ENCODE data around the gene EIF3A.
"Not testable (repeated sequence)": the region's sequence is repeated elsewhere in the genome, so short reads cannot be mapped to it uniquely, and the experiment has no call there.

Gene EIF3A

DNA sequence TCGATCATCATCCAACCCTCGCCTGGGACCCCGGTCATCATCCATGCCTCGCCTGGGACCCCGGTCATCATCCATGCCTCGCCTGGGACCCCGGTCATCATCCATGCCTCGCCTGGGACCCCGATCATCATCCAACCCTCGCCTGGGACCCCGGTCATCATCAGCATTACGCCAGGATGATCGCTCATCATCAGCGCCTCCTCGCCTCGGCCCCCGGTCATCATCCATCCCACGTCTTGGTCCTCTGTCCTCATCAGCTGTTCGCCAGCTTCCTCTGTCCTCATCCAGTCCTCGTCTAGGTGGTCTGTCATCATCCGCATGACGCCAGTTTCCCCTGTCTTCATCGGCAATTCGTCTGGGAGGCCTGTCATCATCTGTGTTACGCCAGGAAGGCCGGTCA, 38.4 kb downstream of the EIF3A start:
- DNase-seq: no peak

- DNase-seq: no peak
These were observed 39.3 kb downstream of the EIF3A start for GRCh38 chr10:119041326-119041725.

- no peak for DNase-seq
These were observed 41.5 kb downstream of the EIF3A start for GRCh38 chr10:119039161-119039560.

DNA sequence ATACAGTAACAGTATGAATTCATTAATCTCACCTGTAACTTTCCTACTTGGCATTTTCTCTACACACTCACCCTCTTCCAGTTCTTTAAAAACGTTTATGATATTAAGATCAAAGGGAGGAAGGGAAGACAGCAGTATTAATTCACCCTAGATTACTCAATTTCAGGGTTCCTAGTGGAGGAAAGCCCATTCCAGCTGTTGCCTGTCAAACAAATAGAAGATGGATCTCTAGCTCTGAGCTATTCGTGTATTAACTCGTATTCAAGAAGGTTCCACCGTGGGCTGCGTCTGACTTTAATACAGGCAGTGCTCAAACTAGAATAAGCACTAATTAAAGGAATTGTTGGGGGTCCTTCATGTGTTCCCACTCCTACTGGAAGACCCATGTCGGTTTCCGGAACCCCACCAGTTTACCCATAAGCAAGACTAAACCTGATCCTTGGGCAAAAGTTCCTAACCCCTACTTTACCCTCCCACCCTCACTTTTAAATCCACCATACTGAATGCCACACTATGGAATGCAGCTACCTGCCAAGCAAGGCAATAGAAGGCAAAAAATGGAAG, 49.0 kb downstream of the EIF3A start:
- no peak for DNase-seq

DNA sequence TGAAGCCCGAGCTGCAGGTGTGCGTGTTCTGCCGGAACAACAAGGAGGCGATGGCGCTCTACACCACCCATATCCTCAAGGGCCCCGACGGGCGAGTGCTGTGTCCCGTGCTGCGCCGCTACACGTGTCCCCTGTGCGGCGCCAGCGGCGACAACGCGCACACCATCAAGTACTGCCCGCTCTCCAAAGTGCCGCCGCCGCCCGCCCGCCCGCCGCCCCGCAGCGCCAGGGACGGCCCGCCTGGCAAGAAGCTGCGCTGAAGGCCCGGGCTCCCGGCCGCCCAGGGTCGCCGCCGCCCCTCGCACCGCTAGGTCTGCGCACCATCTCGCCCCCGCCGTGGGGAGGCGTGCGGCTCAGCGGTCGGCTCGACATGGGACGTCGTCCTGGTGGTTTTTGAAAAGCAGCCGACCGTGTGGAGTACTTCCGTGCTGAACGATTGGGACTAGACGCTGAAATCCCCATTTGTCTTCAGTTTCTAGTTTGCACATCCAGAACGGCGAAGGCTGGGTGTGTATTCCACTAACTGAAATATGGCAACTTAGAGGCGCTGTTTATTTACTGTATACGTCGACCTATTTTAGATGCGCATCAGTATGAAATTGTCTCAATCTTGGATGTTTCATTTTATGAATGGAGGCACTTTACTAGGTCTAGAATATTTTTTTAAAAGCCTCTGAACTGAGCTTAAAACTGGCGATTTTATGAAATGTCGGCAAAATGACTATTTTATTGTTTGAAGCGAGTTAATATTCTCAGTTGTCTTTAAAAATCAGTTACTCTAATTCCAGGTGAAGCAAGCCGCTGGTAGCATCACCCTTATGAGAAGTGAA, 50.0 kb downstream of the EIF3A start:
- no peak for DNase-seq

DNA sequence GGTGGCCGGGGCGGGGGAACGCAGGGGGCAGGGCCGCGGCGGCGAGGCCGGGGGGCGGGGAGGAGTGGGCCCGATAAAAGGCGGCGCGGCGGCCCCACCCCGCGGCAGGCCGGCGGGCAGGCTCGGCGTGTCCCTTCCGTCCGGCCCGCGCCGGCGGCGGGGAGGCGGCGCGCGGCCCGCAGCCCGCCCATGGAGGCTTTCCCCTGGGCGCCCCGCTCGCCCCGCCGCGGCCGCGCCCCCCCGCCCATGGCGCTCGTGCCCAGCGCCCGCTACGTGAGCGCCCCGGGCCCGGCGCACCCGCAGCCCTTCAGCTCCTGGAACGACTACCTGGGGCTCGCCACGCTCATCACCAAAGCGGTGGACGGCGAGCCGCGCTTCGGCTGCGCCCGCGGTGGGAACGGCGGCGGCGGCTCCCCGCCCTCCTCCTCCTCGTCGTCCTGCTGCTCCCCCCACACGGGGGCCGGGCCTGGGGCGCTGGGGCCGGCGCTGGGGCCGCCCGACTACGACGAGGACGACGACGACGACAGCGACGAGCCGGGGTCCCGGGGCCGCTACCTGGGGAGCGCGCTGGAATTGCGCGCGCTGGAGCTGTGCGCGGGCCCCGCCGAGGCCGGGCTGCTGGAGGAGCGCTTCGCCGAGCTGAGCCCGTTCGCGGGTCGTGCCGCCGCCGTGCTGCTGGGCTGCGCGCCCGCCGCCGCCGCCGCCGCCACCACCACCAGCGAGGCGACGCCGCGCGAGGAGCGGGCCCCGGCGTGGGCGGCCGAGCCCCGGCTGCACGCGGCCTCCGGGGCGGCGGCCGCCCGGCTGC, 50.8 kb downstream of the EIF3A start, which contains the start of gene NANOS1:
TSS of gene NANOS1 (plus strand) at position 102 of the 808 bp plus-strand sequence. CDS start at position 190, 88 bp downstream.
- DNase-seq: no peak

DNA sequence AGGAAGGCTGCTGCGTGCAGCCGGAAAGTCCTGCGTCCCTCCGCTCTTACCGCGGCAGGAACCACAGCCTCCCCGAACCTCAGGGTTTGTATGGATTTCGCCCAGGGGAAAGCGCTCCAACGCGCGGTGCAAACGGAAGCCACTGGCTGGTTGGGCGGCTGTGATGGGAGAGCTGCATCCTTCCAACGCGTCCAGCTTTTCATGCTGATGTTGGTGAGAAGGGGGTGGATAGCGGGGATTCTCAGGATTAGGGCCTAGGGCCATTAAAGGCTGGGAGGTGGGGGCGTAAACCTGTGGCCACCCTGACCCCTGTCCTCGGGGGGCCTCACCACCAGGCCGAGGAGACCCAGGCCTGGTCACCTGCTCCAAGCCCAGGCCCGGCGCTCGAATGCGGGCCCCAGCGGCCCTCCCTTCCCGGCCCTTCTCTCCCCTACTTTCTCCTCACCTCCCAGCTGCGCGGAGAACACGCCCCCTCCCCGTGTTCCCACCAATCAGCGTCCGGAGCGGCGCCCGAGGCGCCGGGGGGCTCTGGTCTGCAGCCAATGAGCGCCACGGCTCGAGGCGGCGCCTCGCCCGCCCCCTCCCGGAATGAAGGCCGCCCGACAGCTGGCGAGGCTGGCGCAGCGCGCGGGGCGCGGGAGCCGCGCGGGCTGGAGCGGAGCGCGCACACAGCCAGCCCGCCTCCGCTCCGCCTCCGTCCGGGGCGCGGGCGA, 51.6 kb downstream of the EIF3A start:
- peak; percentile 58 for DNase-seq

- not testable (repeated sequence) for DNase-seq
These were observed 52.1 kb downstream of the EIF3A start for GRCh38 chr10:119028445-119028899.

DNA sequence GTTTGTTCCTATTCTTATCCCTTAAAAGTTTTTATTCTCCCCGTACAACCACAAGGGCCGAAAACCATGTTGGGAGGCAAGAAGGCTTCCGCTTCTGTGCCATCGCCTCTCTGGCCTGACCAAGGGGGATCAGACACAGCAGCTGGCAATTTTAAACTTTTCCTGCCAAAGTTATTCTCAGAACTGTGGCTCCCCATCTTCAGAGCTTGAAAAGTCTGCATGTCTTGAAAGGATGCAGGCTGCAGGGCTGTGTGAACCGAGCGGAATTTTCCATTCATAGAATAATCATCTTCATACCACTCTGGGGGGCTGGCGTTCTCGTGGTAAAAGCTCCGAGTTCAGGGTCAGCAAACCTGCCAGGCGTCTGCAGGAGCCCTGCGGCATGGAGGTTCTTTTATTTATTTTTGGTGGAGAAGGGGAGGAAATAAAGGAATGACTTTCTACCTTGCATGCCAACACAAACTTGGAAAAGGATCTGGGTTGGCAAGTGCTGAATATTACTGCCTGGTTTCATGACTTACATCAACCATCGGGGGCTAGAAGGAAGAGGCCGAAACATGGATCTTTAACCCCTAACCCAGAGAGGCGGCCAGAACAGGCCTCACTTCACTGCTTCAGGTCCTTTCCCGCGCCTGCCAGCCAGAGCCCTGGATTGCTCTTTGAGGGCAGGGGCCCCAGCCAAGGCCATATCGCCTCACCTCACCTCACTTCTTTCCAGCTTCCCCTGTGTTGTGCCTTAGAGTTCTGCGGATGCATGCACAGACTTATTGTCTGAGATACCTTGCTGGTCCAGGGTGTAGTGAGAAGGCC, 54.1 kb downstream of the EIF3A start:
- no peak for DNase-seq

GRCh38 chr10:119025776-119026175, 54.8 kb downstream of the EIF3A start:
- DNase-seq: no peak

- no peak for DNase-seq
These were observed 55.3 kb downstream of the EIF3A start for GRCh38 chr10:119025336-119025735.

- DNase-seq: no peak
These were observed 55.7 kb downstream of the EIF3A start for GRCh38 chr10:119024882-119025281.

GRCh38 chr10:119023553-119023868, 57.1 kb downstream of the EIF3A start:
- no peak for DNase-seq

DNA sequence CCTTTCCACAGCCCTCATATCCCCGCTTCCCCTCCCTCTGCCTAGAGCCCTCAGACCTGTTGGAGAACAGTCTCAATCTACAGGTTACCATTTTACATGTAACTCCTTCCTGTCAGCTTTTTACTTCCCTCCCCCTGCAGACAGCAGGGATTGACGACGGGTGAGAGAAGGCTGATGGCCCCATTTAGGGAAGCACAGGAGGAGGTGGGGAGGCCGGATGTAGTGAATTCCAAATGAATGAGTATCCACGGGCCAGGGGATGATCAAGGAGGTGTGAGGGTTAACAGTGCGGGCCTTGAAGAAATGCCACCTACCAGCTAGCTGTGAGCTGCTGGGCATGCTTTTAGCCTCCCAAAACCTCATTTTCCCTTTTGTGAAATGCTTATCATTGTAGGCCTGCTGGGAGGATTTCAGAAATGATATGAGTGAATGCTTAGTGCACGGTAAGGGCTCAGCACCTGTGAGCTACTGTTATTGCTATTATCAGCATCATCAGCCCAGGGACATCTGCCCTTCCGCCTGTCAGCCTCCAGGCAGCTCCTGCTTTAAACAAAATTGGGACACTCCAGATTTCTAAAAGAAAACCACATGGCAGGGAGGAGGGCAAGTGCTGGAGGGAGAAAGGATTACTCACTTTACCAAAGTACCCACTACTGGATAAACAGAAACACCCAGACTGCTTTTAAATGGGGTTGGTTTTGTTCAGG, 57.6 kb downstream of the EIF3A start:
- no peak for DNase-seq

- no peak for DNase-seq
These were observed 60.0 kb downstream of the EIF3A start for GRCh38 chr10:119020627-119020946.

DNA sequence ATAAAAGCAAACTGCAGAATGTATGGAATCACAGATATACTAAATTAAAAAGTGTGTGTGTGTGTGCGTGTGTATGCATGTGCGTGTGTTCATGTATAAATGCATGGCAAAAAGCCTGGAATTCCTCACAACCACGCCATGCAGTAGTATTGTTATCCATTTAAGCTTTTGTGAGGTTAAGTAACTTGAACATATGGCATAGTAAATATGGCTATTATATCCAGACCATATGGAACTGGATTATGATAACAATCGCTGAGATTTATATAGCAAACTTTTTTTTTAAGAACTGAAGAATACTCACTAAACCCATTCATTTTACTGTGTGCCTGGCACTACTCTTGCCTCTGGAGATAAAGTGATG, 73.4 kb downstream of the EIF3A start:
- no peak for DNase-seq

- no peak for DNase-seq
These were observed 74.0 kb downstream of the EIF3A start for GRCh38 chr10:119006451-119007210.

DNA sequence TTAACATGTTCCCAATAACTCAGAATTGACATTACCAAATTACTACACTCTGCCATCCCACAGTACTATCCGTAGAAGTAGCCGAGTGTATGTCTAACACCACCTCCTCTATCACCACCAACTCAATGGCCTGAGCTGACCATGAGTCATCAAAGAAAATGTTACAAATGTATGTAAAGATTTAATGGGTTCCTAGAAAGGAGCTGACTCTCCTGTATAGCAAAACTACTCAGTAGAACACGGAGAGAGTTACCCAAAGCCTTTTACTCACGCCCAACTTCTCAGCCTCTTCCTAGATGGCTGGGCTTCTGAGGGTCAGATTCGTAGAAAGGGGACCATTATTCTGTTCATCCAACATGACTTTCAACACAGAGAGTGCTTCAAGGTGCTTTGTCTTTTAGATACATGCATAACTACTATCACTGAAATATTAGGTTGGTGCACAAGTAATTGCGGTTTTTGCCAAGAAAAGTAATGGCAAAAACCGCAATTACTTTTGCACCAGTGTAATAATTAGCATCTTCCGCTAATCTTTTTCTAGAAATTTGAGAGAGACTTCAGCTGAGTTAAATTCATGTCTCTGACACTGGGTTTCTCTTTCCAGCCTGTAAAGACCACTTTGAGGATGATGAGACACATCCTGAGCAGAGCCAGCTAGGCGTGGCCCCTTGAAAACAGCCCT, 75.1 kb downstream of the EIF3A start:
- no peak for DNase-seq

GRCh38 chr10:119003572-119004289, 76.9 kb downstream of the EIF3A start:
- DNase-seq: no peak
